OCI-LY1 (cell line): ENCODE data around the gene SLC9A6.

ENCODE experiments used
- H2AFZ ChIP-seq: fragments of 200-600 bp; sonication (generic), shearing (Covaris generic); 2 replicates; pipeline ENCODE4 v1.6.0; 2014; ENCODE audit warnings: antibody characterized with exemption, mild to moderate bottlenecking, low read length
- H3F3A ChIP-seq: fragments of 200-600 bp; sonication (generic), shearing (Covaris generic); 2 replicates; pipeline ENCODE4 v1.6.0; 2014; ENCODE audit warnings: mild to moderate bottlenecking, antibody characterized with exemption, low read length, moderate library complexity; ENCODE audit not compliant: insufficient read depth
- H3K27ac ChIP-seq: fragments of 200-600 bp; sonication (generic); 2 replicates; pipeline ENCODE4 v1.5.1; 2014; ENCODE audit warnings: low read length, mixed run types, mild to moderate bottlenecking, low read depth; ENCODE audit not compliant: poor library complexity, severe bottlenecking
- H3K27me3 ChIP-seq: fragments of 200-600 bp; sonication (generic); 2 replicates; pipeline ENCODE4 v1.6.0; 2014; ENCODE audit warnings: antibody characterized with exemption, mild to moderate bottlenecking, low read length, moderate library complexity; ENCODE audit not compliant: insufficient read depth
- H3K36me3 ChIP-seq: fragments of 200-600 bp; sonication (generic); 2 replicates; pipeline ENCODE4 v1.6.1; 2014; ENCODE audit warnings: mild to moderate bottlenecking, antibody characterized with exemption, low read length, moderate library complexity, mixed read lengths; ENCODE audit not compliant: insufficient read depth
- H3K4me1 ChIP-seq: fragments of 200-600 bp; sonication (generic); 2 replicates; pipeline ENCODE4 v1.5.1; 2014; ENCODE audit warnings: mild to moderate bottlenecking, low read length, moderate library complexity; ENCODE audit not compliant: insufficient read depth, severe bottlenecking
- H3K4me2 ChIP-seq: fragments of 200-600 bp; sonication (generic), shearing (Covaris generic); 2 replicates; pipeline ENCODE4 v1.6.1; 2014; ENCODE audit warnings: low read length
- H3K4me3 ChIP-seq: fragments of 200-600 bp; sonication (generic); 2 replicates; pipeline ENCODE4 v1.5.1; 2014; ENCODE audit warnings: low read length, low read depth, mild to moderate bottlenecking, mixed read lengths; ENCODE audit not compliant: poor library complexity, severe bottlenecking
- H3K79me2 ChIP-seq: fragments of 200-600 bp; shearing (Covaris generic); 2 replicates; pipeline ENCODE4 v1.6.1; 2016; ENCODE audit warnings: mixed run types, low read length, mixed read lengths; ENCODE audit not compliant: insufficient read depth
- H3K9ac ChIP-seq: fragments of 200-600 bp; sonication (generic), shearing (Covaris generic); 2 replicates; pipeline ENCODE4 v1.6.1; 2014; ENCODE audit warnings: mild to moderate bottlenecking, low read length, mixed read lengths
- H3K9me2 ChIP-seq: fragments of 200-600 bp; sonication (generic), shearing (Covaris generic); 2 replicates; pipeline ENCODE4 v1.6.1; 2014; ENCODE audit warnings: low read depth, mild to moderate bottlenecking, low read length, mixed read lengths
- H3K9me3 ChIP-seq: fragments of 200-600 bp; shearing (Covaris generic); 2 replicates; pipeline ENCODE4 v1.6.1; 2014; ENCODE audit warnings: low read length, mixed read lengths
- H4K20me1 ChIP-seq: fragments of 200-600 bp; sonication (generic), shearing (Covaris generic); 2 replicates; pipeline ENCODE4 v1.6.0; 2016; ENCODE audit warnings: mild to moderate bottlenecking, low read length; ENCODE audit not compliant: insufficient read depth
- CTCF ChIP-seq: fragments of 200-600 bp; sonication (generic), shearing (Covaris generic); IDR thresholded peaks from 2 replicates; pipeline ENCODE4 v1.5.1; 2017; ENCODE audit warnings: mild to moderate bottlenecking, antibody characterized with exemption, low read length, moderate library complexity, mixed read lengths
- EZH2 ChIP-seq: fragments of 200-600 bp; sonication (generic), shearing (Covaris generic); IDR thresholded peaks from 2 replicates; pipeline ENCODE4 v1.8.0; 2017; ENCODE audit warnings: borderline replicate concordance, mixed run types, mild to moderate bottlenecking, antibody characterized with exemption, low read length, moderate library complexity, mixed read lengths

SLC9A6 gene

GRCh38 chrX:135981668-135982067 lies 3.6 kb upstream of the SLC9A6 start:
- Histone ChIP-seq H3K4me2 (no peak overlapping the region), H3K27ac (no peak overlapping the region), H3K9me3 (no peaks in the 10 kb centered on the region), H3K4me1 (peaks cover 13% of the 10 kb centered on the region), H3K36me3 (no peaks in the 10 kb centered on the region), H3F3A (no peaks in the 10 kb centered on the region), H3K9me2 (no peaks in the 10 kb centered on the region), H3K4me3 (no peak overlapping the region), H2AFZ (no peak overlapping the region), H3K9ac (no peak overlapping the region), H4K20me1 (no peaks in the 10 kb centered on the region), H3K79me2 (no peaks in the 10 kb centered on the region), H3K27me3 (no peaks in the 10 kb centered on the region)
- TF ChIP-seq CTCF: no peak
- no peak for TF ChIP-seq EZH2

- Histone ChIP-seq H3K9ac (no peak overlapping the region), H3K27me3 (no peaks in the 10 kb centered on the region), H4K20me1 (no peaks in the 10 kb centered on the region), H3F3A (no peaks in the 10 kb centered on the region), H3K4me2 (no peak overlapping the region), H3K9me2 (no peaks in the 10 kb centered on the region), H2AFZ (no peak overlapping the region), H3K27ac (no peak overlapping the region), H3K4me1 (peaks cover 24% of the 10 kb centered on the region), H3K9me3 (no peaks in the 10 kb centered on the region), H3K4me3 (no peak overlapping the region), H3K79me2 (peaks cover 1% of the 10 kb centered on the region; the same call in 1 of the 2 replicates), H3K36me3 (no peaks in the 10 kb centered on the region)
- no peak for TF ChIP-seq CTCF
- no peak for TF ChIP-seq EZH2
These were observed 2.4 kb upstream of the SLC9A6 start for GRCh38 chrX:135982860-135983259.

- no peaks in the 10 kb centered on the region for H3K9me3 ChIP-seq
- no peaks in the 10 kb centered on the region for H3K36me3 ChIP-seq
- TF ChIP-seq EZH2 (no peak), CTCF (no peak)
- no peaks in the 10 kb centered on the region for H4K20me1 ChIP-seq
- no peaks in the 10 kb centered on the region for H3F3A ChIP-seq
- H3K4me3 ChIP-seq: peak overlapping the region; percentile 94
- no peaks in the 10 kb centered on the region for H3K27me3 ChIP-seq
- H2AFZ ChIP-seq: no peak overlapping the region; the same call in 1 of the 2 replicates
- H3K4me2 ChIP-seq: peak overlapping the region; percentile 95
- peaks cover 24% of the 10 kb centered on the region for H3K4me1 ChIP-seq
- no peaks in the 10 kb centered on the region for H3K9me2 ChIP-seq
- no peak overlapping the region for H3K27ac ChIP-seq
- H3K79me2 ChIP-seq: peaks cover 3% of the 10 kb centered on the region; the same call in 1 of the 2 replicates
- peak overlapping the region; percentile 86; the same call in 1 of the 2 replicates for H3K9ac ChIP-seq
These were observed 979 bp upstream of the SLC9A6 start for GRCh38 chrX:135984256-135984655.
